Skin epidermis (tissue), 12 donors: ENCODE measurements around the gene ATP2A3.
A peak's percentile ranks its signal among the peaks of the same experiment; 100 is the strongest.

ENCODE experiments used
- H3K27ac ChIP-seq, 21 experiments: fragments of 200-600 bp; sonication (generic) in 11 of 21; one replicate each; pipeline ENCODE4 v1.5.0; 2020; ENCODE audit warnings: mild to moderate bottlenecking in 3 of 21, inconsistent platforms in 2 of 21, moderate library complexity in 2 of 21
- H3K4me3 ChIP-seq, 7 experiments: fragments of 200-600 bp; sonication (generic) in 2 of 7; one replicate each; pipeline ENCODE4 v1.5.0; 2020; ENCODE audit warnings: inconsistent platforms in 2 of 7, mild to moderate bottlenecking in 2 of 7, moderate library complexity in 1 of 7

ATP2A3 gene

GRCh38 chr17:3943240-3943891 is 20.9 kb downstream of the ATP2A3 start:
- H3K27ac ChIP-seq: no peak overlapping the region
- no peak overlapping the region for H3K4me3 ChIP-seq

GRCh38 chr17:3940965-3941698 is 23.1 kb downstream of the ATP2A3 start:
- Histone ChIP-seq H3K27ac (no peak overlapping the region), H3K4me3 (no peak overlapping the region)

DNA sequence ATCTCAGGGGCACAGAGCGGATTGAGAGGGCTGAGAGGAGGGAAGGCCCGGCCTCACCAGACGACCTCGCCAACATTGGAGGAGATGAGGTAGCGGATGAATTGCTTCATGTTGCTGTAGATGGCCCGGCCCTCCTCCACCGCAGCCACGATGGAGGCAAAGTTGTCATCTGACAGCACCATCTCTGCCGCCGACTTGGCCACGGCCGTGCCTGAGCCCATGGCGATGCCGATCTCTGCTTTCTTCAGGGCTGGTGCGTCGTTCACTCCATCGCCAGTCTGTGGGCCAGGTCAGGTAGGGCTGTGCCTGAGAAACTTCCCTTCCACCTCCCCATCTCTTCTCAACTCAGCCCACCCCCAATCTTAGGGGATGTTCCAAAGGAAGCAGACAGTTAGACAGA is 26.9 kb downstream of the ATP2A3 start:
- Histone ChIP-seq H3K4me3 (no peak overlapping the region), H3K27ac (no peak overlapping the region)

DNA sequence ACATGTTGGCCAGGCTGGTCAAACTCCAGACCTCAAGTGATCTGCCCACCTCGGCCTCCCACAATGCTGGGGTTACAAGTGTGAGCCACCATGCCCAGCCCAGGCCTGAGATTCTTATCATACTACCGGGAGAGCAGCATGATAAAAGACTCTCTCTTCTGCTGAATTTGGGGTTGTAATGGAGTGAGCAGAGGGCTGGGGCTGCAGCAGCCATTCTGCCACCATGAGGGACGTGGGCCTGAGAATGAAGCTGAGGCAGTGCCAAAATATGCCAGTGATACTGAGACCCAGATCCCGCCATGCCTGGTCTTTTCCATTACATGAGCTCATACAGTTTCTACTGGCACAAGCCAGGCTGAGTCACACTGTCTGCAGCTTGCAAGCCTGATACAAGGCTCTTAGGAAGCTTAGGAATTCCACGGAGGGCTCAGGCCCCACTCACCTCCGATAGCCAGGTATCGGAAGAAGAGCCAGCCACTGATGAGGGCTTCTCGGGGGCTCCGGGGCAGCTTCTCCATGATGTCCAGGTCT is 28.3 kb downstream of the ATP2A3 start:
- no peak overlapping the region for H3K4me3 ChIP-seq
- H3K27ac ChIP-seq: peak overlapping the region in 4 of 21 experiments; percentile 16 to 44 (median 30)

GRCh38 chr17:3935140-3935542 is 29.1 kb downstream of the ATP2A3 start:
- H3K4me3 ChIP-seq: no peak overlapping the region
- H3K27ac ChIP-seq: no peak overlapping the region

DNA sequence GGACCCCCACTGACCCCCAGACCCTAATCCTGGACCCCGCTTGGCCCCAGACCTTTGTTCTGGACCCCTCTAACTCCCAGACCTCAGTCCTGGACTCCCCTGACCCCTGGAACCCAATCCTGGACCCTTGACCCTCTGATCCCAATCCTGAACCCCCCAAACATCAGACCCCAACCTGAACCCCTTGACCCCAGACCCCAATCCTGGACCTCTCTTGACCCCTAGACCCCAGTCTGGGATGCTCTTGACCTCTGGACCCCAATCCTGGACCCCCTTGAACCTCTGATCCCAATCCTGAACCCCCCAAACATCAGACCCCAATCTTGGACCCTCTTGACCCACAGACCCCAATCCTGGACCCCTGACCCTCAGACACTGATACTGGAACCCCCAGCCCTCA is 34.5 kb downstream of the ATP2A3 start:
- Histone ChIP-seq H3K27ac (no peak overlapping the region), H3K4me3 (no peak overlapping the region)

DNA sequence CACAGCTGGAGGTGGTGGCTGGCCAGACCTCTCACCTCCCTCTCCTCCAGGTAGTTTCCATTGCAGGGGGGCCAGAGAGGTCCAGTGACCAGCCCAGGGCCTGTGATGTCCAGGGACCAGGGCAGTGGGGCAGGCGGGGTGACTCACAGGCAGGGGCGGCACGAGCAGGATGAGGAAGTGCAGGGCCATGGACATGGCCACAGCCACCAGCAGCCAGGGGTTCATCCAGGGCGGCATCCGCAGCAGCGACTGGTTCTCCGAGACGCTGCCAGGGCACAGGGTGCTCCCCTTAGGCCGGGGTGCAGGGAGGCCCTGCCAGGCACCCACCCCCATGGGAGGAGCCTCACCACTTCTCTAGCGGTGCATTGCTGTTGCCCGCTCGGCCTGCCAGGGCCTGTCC is 35.1 kb downstream of the ATP2A3 start:
- no peak overlapping the region for H3K27ac ChIP-seq
- H3K4me3 ChIP-seq: no peak overlapping the region

GRCh38 chr17:3928406-3928805 is 35.8 kb downstream of the ATP2A3 start:
- H3K4me3 ChIP-seq: no peak overlapping the region
- H3K27ac ChIP-seq: no peak overlapping the region

DNA sequence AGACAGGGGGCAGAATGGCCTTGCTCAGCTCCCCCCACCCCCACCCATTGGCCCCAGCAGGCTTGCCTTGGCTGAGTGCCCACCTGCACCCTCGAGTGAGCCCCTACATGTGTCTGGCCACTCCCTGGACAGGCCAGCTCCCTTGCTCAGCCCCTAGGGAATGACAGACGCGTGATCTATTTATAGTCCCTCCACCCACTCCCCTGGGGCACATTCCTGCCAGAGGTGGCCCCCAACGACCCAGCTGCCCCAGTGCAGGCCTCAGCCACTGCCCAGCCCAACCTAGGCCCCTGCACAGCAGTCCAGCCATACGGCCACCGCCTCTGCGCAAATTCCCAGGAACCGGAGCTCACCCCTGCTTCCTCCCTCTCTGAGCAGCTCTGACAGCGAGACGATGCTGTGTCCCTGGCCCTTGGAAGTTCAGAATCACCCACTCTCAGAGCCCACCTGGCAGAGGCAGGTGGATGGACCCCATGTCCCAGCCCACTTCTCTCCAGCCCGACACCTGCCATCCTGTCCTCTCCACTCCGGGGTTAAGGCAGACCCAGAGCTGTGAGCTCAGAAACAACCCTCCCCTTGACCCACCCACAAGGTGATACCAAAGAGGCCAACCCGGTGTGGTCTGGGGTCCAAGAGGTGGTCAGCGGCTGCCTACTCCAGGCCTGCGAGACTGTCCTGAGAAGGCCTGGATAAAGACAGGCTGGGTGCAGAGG is 36.5 kb downstream of the ATP2A3 start:
- Histone ChIP-seq H3K4me3 (no peak overlapping the region), H3K27ac (no peak overlapping the region)

DNA sequence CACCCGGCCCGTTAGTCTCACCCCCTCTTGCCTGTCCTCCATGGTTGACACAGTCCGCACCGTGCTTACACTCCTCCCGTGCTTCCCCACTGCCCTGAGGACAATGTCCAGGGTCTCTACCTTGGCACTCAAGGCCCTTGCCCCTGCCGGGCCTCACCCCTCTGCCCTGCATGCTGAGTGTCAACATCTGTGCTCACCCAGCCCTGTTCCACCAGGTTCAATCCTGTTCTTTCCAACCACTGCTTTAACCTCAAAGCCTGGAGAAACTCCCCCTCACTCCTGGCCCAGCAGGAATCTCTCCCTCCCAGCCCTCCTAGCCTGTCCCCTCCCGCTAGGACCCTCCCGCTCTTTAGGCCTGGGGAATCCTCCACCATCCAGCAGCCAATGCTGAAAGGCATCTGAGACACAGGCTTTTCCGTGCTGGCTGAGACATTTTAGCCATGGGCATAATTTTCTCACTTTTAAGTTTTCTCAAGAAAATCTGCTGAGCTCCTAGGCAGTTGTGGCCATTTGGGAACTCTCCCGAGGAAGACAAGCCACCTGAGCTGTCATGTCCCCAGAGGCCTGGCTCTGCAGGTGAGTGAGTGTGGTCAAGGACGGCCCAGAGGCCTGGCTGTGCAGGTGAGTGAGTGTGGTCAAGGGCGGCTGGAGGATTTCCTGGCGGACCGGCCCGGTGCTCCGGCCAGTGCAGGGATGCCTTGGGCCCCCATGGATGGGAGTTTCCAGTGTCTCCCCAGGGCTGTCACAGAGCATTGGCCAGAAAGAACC is 37.2 kb downstream of the ATP2A3 start:
- no peak overlapping the region for H3K27ac ChIP-seq
- H3K4me3 ChIP-seq: no peak overlapping the region

GRCh38 chr17:3925684-3926485 is 38.4 kb downstream of the ATP2A3 start:
- H3K4me3 ChIP-seq: no peak overlapping the region
- H3K27ac ChIP-seq: no peak overlapping the region

GRCh38 chr17:3924512-3925350 is 39.5 kb downstream of the ATP2A3 start:
- no peak overlapping the region for H3K27ac ChIP-seq
- H3K4me3 ChIP-seq: no peak overlapping the region

DNA sequence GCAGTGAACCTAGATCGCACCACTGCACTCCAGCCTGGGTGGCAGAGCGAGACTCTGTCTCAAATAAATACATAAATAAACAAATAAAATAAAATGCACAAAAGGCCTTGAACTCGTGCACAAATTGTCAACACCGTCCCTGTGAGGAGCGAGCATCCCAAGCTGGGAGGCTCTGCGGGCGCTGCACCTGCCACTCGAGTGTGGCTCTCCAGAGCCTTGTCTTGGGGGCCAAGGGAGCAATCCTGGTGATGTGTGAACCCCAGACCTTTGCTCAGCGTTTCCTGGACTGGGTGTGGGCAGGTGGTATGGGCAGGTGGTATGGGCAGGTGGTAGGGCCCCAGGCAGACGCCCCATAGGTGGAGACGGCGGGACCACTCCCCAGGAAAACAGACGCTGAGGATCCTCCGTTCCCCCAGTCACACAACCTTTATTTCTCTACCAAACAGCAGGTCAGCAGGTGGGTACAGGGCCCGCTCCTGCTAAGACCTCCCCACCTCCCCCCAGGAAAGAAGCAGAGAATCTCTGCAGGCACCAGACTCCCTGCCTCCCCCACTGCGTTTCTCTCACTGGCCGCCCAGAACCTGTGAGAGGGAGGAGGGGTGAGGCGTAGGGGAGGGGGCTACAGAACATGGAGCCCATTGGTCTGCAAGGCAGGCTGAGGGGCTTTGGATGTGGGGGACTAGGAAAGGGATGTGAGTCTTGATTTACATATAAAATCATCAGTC is 40.6 kb downstream of the ATP2A3 start:
- Histone ChIP-seq H3K27ac (no peak overlapping the region), H3K4me3 (no peak overlapping the region)

DNA sequence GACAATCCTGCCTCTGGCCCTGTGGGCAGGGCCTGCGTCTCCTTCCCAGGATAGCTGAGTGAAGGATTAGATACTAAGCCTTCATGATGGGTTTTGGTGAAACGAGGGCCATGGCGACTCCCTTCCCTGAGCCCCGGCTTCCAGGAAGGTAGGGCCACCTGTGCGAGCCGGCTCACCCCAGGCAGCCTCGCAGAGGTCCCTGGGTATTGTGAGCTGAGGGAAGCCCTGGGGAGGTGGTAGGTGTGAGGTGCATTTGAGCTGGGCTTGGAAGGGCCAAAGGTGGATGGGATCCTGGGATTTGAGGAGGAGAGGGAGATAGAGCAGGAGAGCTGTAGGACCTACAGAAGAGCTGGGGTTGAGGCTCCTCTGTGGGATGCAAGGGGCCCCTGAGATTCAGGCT is 41.5 kb downstream of the ATP2A3 start:
- no peak overlapping the region for H3K27ac ChIP-seq

DNA sequence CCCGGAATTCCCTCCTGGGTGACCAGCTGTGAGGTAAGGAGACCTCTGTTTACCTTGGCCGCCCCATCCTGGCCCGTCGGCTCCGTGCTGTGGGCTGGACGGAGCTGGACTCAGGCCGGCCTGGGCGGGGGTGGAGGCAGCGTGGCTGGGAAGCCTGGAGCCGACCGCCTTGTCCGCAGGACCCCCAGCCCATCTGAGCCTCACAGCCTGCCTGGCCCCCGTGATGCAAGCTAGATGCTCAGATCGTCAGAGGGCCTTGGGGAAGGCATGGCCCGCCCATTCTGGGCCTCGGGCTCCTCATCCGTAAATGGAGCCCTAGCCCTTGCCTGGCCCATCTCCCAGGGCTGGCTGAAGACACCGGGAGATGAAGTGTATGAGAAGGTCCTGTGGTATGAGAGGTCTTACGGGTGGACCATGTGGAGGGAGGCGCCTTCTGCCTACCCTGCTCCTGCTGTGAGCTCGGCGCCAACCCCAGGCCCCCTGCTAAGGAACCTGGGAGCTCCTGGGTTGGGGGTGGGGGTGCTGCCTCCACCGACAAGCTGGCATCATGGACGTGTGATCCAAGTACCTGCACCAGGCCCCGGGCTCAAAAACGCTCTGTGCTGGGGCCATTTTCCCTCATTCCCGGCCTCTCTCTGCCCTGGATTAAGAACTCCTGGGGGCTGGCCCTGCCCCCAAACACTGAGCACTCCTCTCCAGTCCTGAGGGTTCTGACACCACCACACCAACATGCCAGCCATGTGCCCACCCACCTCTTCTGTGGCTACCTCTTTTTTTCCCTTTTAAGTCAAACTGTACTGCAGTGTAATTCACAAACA is 42.5 kb downstream of the ATP2A3 start:
- Histone ChIP-seq H3K4me3 (no peak overlapping the region), H3K27ac (no peak overlapping the region)

More for the DNA sequence above, 41.5 kb downstream of the ATP2A3 start:
- H3K4me3 ChIP-seq: no peak overlapping the region

DNA sequence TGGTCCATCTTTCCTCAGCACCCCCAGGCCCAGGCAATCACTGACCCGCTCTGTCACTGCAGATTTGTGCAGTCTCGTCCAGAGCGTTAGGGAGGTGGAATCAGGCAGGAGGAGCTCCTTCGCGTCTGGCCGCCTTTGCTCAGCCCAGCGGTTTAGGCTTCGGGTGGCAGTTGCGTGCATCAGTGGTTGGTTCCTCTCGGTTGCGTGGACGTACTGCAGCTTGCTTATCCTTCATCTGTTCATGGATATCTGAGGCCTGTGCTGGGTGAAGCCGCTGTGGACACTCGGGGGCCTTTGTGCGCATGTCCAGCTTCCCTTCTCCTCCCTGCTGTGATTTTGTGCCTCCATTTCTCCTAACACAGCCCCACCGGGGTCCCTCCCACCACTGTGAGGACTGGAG is 43.2 kb downstream of the ATP2A3 start:
- Histone ChIP-seq H3K4me3 (no peak overlapping the region), H3K27ac (no peak overlapping the region)

DNA sequence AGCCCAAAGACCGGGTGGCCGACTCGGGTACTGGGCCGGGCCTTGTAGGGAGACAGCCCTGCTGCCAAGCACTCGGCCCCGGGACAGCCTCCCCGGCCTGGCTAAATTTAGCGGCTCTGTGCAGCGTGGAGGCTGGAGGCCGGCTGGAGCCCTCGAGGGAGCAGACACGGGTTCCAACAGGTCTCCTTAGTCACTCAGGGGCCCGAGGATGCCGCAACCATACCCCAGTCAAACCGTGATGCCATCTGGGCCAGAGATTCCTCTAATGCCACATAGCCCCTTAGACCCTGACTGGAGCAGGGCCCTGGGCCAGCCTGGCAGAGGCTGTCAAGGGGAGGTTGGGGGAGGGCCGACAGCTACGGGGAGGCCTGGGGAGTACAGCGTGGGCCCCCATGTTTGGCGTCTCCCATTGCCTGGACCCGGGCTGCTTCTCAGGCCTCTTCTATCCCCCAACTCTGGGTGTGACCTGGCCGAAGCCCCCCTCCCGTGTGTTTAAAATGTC is 45.1 kb downstream of the ATP2A3 start:
- peak overlapping the region in 4 of 21 experiments; percentile 3 to 40 (median 18) for H3K27ac ChIP-seq
- no peak overlapping the region for H3K4me3 ChIP-seq
